ENCODE measurements around the gene PLEKHA5. TPM values are rescaled to one million over a fixed set of nuclear protein-coding genes. Genes with fewer than 3 reads are reported as not detected.

PLEKHA5 gene
- 195 and 232 TPM in 2 replicates for total RNA-seq
- long read RNA-seq, full-length matches to known transcripts = 7 of 207 reads
- long read RNA-seq, partial matches to known transcripts = 150 of 207 reads
- long read RNA-seq, other reads (novel, unspliced or antisense) = 50 of 207 reads

DNA sequence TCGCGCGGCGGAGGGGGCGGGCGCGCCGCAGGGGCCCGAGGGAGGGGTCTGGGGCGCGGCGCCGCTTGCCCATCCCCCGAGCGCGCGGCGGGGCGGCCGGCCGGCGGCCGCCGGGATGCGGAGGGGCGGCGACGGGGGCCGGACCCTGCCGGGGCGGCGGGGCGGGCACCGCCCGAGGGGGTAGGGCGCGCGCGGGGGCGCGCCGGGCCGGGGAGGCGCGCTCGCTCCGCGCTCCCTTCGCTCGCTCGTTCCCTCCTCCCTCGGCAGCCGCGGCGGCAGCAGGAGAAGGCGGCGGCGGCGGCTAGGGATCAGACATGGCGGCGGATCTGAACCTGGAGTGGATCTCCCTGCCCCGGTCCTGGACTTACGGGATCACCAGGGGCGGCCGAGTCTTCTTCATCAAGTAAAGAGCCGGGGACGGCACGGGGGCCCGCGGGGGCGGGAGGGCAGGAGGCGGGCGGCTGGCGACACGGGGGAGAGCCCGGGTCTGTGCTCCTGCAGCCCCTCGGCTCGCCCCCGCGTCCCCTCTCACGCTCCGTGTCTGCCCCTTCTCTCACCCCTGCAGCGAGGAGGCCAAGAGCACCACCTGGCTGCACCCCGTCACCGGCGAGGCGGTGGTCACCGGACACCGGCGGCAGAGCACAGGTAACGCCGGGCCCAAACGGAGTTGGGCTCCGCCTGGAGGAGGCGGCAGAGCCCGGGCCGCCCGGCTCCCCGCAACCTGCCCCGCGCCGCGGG is at the start of gene PLEKHA5:
Gene PLEKHA5 (plus strand): TSS at position 248 of the 738 bp plus-strand sequence. CDS start 67 bp downstream, at position 315.
- DNase-seq (ENCODE audit: low spot score, unreplicated experiment) = peak; percentile 84
- Mint-ChIP-seq H3K27ac (peak within 1 kb of the TSS; percentile 99), H3K36me3 (ENCODE audit: insufficient read depth) (peaks cover 27% of the 10 kb centered on the region), H3K27me3 (no peaks in the 10 kb centered on the region), H3K4me3 (ENCODE audit: low read depth) (peak within 1 kb of the TSS; percentile 89), H3K4me1 (ENCODE audit: low read depth) (peaks cover 31% of the 10 kb centered on the region), H3K9me3 (ENCODE audit: low read depth) (peaks cover 22% of the 10 kb centered on the region)
- TF ChIP-seq, protein P1, sequence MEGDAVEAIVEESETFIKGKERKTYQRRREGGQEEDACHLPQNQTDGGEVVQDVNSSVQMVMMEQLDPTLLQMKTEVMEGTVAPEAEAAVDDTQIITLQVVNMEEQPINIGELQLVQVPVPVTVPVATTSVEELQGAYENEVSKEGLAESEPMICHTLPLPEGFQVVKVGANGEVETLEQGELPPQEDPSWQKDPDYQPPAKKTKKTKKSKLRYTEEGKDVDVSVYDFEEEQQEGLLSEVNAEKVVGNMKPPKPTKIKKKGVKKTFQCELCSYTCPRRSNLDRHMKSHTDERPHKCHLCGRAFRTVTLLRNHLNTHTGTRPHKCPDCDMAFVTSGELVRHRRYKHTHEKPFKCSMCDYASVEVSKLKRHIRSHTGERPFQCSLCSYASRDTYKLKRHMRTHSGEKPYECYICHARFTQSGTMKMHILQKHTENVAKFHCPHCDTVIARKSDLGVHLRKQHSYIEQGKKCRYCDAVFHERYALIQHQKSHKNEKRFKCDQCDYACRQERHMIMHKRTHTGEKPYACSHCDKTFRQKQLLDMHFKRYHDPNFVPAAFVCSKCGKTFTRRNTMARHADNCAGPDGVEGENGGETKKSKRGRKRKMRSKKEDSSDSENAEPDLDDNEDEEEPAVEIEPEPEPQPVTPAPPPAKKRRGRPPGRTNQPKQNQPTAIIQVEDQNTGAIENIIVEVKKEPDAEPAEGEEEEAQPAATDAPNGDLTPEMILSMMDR (IDR thresholded peaks at IDR 0.05; ENCODE audit: unreplicated experiment) = peak; percentile 53

DNA sequence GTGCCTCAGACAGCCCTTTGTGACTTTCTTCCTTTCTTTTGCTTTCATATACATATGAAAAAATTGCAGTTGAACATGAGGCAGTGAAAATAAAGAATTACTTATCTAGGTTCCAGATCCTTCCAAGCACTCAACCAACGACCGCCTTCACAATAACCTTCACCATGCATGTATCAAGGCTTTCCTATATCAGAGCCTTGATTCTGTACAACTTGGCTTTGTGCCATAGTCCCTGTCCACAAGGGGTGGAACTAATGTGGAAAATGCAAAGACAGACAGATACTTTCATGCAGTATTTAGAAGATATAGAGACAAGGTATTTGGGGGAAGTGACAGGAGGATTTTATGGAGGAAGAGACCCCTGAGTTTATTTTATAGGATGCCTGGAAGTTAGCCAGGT is 48.6 kb upstream of the PLEKHA5 start:
- Mint-ChIP-seq H3K27ac (no peak overlapping the region), H3K4me3 (ENCODE audit: low read depth) (no peak overlapping the region), H3K9me3 (ENCODE audit: low read depth) (peaks cover 11% of the 10 kb centered on the region), H3K4me1 (ENCODE audit: low read depth) (peaks cover 2% of the 10 kb centered on the region), H3K27me3 (no peaks in the 10 kb centered on the region), H3K36me3 (ENCODE audit: insufficient read depth) (no peaks in the 10 kb centered on the region)
- no peak for DNase-seq (ENCODE audit: low spot score, unreplicated experiment)
- TF ChIP-seq, protein P1 (IDR thresholded peaks at IDR 0.05; ENCODE audit: unreplicated experiment) = no peak

DNA sequence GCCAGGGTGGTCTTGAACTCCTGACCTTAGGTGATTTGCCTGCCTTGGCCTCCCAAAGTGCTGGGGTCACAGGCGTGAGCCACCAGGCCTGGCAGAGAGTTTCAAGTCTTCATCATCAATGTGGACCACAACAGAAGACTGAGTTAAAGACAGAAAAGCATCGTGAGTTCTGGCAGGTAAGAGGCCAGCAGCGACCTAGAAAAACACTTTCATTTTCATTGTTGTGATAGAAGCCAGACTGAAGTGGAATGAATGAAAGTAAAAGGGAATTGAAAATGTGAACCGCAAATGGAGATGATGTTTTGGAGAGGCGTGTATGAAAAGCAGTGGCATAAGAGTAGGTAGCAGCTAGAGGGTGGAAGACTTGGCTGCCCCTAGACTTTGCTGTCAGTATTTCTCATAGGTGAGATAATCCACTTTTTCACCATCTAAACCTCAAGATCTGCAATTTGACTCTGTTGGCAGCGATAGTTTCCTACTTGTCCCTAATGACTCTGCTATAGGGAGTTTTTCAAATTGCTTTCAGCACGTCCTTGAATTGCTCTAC is 47.1 kb upstream of the PLEKHA5 start:
- Mint-ChIP-seq H3K9me3 (ENCODE audit: low read depth) (peaks cover 11% of the 10 kb centered on the region), H3K36me3 (ENCODE audit: insufficient read depth) (no peaks in the 10 kb centered on the region), H3K4me1 (ENCODE audit: low read depth) (peaks cover 2% of the 10 kb centered on the region), H3K27me3 (no peaks in the 10 kb centered on the region), H3K4me3 (ENCODE audit: low read depth) (no peak overlapping the region), H3K27ac (no peak overlapping the region)
- no peak for DNase-seq (ENCODE audit: low spot score, unreplicated experiment)
- TF ChIP-seq, protein P1 (IDR thresholded peaks at IDR 0.05; ENCODE audit: unreplicated experiment) = no peak

DNA sequence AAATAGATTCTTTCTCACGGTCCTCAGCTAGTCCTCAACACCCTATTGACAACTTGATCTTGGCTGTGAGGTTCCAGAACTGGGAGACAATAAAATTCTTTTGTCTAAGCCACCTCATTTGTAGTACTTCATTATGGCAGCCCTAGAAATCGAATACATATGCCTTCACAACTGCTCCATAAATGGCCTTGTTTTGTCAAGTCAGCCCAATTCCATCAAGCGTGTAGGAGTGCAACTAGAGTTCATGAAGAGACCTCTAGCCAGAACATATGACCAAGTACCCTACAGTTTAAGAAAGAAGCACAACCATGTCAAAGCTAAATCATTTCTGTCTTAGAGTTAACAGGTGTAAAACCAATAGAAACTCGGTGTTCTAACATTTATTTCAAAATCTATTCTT is 45.0 kb upstream of the PLEKHA5 start:
- Mint-ChIP-seq H3K27ac (no peak overlapping the region), H3K27me3 (no peaks in the 10 kb centered on the region), H3K4me3 (ENCODE audit: low read depth) (no peak overlapping the region), H3K9me3 (ENCODE audit: low read depth) (peaks cover 8% of the 10 kb centered on the region), H3K36me3 (ENCODE audit: insufficient read depth) (no peaks in the 10 kb centered on the region), H3K4me1 (ENCODE audit: low read depth) (peaks cover 5% of the 10 kb centered on the region)
- TF ChIP-seq, protein P1 (IDR thresholded peaks at IDR 0.05; ENCODE audit: unreplicated experiment) = no peak
- DNase-seq (ENCODE audit: low spot score, unreplicated experiment) = no peak

- Mint-ChIP-seq H3K36me3 (ENCODE audit: insufficient read depth) (no peaks in the 10 kb centered on the region), H3K4me1 (ENCODE audit: low read depth) (peaks cover 5% of the 10 kb centered on the region), H3K27me3 (no peaks in the 10 kb centered on the region), H3K9me3 (ENCODE audit: low read depth) (peaks cover 8% of the 10 kb centered on the region), H3K27ac (no peak overlapping the region), H3K4me3 (ENCODE audit: low read depth) (no peak overlapping the region)
- no peak for DNase-seq (ENCODE audit: low spot score, unreplicated experiment)
- TF ChIP-seq, protein P1 (IDR thresholded peaks at IDR 0.05; ENCODE audit: unreplicated experiment) = no peak
Observed at GRCh38 chr12:19085090-19085489, 44.4 kb upstream of the PLEKHA5 start.
